Neural cell (in vitro differentiated cells): ENCODE measurements around the gene KCTD18. TPM values are rescaled to one million over a fixed set of nuclear protein-coding genes. Genes with fewer than 3 reads are reported as not detected.

Experiments
- polyA plus RNA-seq: library from polyadenylated mRNA; depleted of rRNA; stranded (reverse); fragments of >200 nt; gene quantifications from 2 replicates; pipeline ENCODE4 v1.2.3, GENCODE V29; 2014

The KCTD18 gene
- polyA plus RNA-seq, 1 donor from 2014 or later: 17.0 TPM

Other genes with a start within 250 kb of the KCTD18 start
- 8.5 and 10.3 TPM in 2 replicates for gene SPATS2L, start 203.4 kb downstream of the KCTD18 start, polyA plus RNA-seq
- gene SGO2, start 16.1 kb upstream of the KCTD18 start, polyA plus RNA-seq: 0.73 and 1.4 TPM in 2 replicates
- gene AOX1, start 75.9 kb upstream of the KCTD18 start, polyA plus RNA-seq: not detected in 2 replicates